Measurements from ENCODE around the gene ADAM12. TPM values are rescaled to one million over a fixed set of nuclear protein-coding genes. Genes with fewer than 3 reads are reported as not detected.

The ADAM12 gene
- total RNA-seq, 1 donor from 2014 or later = not detected

GRCh38 chr10:126014309-126014708 is 374.0 kb downstream of the ADAM12 start:
- H3K4me3 ChIP-seq = no peak overlapping the region
- intact Hi-C loops (cut with DNase I) = no loop called here
- no peaks in the 10 kb centered on the region for H3K27me3 ChIP-seq
- DNase-seq (ENCODE audit: low spot score in 2 of 2) = no peak
- no peak overlapping the region for H3K27ac ChIP-seq
- no peaks in the 10 kb centered on the region for H3K9me3 ChIP-seq
- no peak for TF ChIP-seq CTCF (IDR thresholded peaks at IDR 0.05)
- H3K36me3 ChIP-seq = no peaks in the 10 kb centered on the region
- no peaks in the 10 kb centered on the region for H3K4me1 ChIP-seq

GRCh38 chr10:126013489-126014281 is 374.6 kb downstream of the ADAM12 start:
- Histone ChIP-seq H3K27ac (no peak overlapping the region), H3K27me3 (no peaks in the 10 kb centered on the region), H3K4me1 (no peaks in the 10 kb centered on the region), H3K36me3 (no peaks in the 10 kb centered on the region), H3K9me3 (no peaks in the 10 kb centered on the region), H3K4me3 (no peak overlapping the region)
- TF ChIP-seq CTCF (IDR thresholded peaks at IDR 0.05) = no peak
- intact Hi-C loops (cut with DNase I) = no loop called here
- DNase-seq (ENCODE audit: low spot score in 2 of 2) = no peak

GRCh38 chr10:126012485-126012884 is 375.8 kb downstream of the ADAM12 start:
- H3K27me3 ChIP-seq = no peaks in the 10 kb centered on the region
- no peak overlapping the region for H3K27ac ChIP-seq
- no peaks in the 10 kb centered on the region for H3K36me3 ChIP-seq
- no peak for DNase-seq (ENCODE audit: low spot score in 2 of 2)
- H3K4me1 ChIP-seq = no peaks in the 10 kb centered on the region
- TF ChIP-seq CTCF (IDR thresholded peaks at IDR 0.05) = no peak
- intact Hi-C loops (cut with DNase I) = no loop called here
- H3K4me3 ChIP-seq = no peak overlapping the region
- no peaks in the 10 kb centered on the region for H3K9me3 ChIP-seq

- TF ChIP-seq CTCF (IDR thresholded peaks at IDR 0.05) = no peak
- intact Hi-C loops (cut with DNase I) = no loop called here
Measured at GRCh38 chr10:126011995-126012394, 376.3 kb downstream of the ADAM12 start.

GRCh38 chr10:126009650-126010049 is 378.6 kb downstream of the ADAM12 start:
- no peak for DNase-seq (ENCODE audit: low spot score in 2 of 2)
- H3K9me3 ChIP-seq = no peaks in the 10 kb centered on the region

More at GRCh38 chr10:126011995-126012394, 376.3 kb downstream of the ADAM12 start:
- H3K27ac ChIP-seq = no peak overlapping the region
- H3K27me3 ChIP-seq = no peaks in the 10 kb centered on the region
- H3K4me1 ChIP-seq = no peaks in the 10 kb centered on the region
- H3K9me3 ChIP-seq = no peaks in the 10 kb centered on the region
- no peak overlapping the region for H3K4me3 ChIP-seq
- no peak for DNase-seq (ENCODE audit: low spot score in 2 of 2)
- H3K36me3 ChIP-seq = no peaks in the 10 kb centered on the region

More at GRCh38 chr10:126009650-126010049, 378.6 kb downstream of the ADAM12 start:
- no peaks in the 10 kb centered on the region for H3K36me3 ChIP-seq
- no peak overlapping the region for H3K27ac ChIP-seq
- H3K4me1 ChIP-seq = no peaks in the 10 kb centered on the region
- TF ChIP-seq CTCF (IDR thresholded peaks at IDR 0.05) = no peak
- intact Hi-C loops (cut with DNase I) = no loop called here
- H3K4me3 ChIP-seq = no peak overlapping the region
- no peaks in the 10 kb centered on the region for H3K27me3 ChIP-seq

All from ascending aorta (tissue), 2 donors.